Body of pancreas (tissue), 4 donors: ENCODE measurements around the gene SLC35C1. TPM values are rescaled to one million over a fixed set of nuclear protein-coding genes. Genes with fewer than 3 reads are reported as not detected.

Source experiments
- ATAC-seq: fragments of 150-250 bp; one replicate; pipeline ENCODE4 v1.9.1; 2016
- DNase-seq, 4 donors: peaks; one replicate each; pipeline ENCODE4 v3.0.0-alpha.2; 2019
- H3K27ac ChIP-seq, 4 donors: fragments of 200-600 bp; sonication (generic); 1 replicate in 3 of 4; 2 replicates in 1 of 4; pipeline versions ENCODE4 v1.5.1 to v1.6.1; 2016 to 2019; ENCODE audit warnings: mild to moderate bottlenecking in 1 of 4, mixed read lengths in 1 of 4, moderate library complexity in 1 of 4
- H3K27me3 ChIP-seq, 2 donors: fragments of 200-600 bp; sonication (generic); one replicate each; pipeline ENCODE4 v1.6.0; 2016; ENCODE audit warnings: mild to moderate bottlenecking in 1 of 2
- H3K36me3 ChIP-seq, 2 donors: fragments of 200-600 bp; sonication (generic); replicated peaks in 1 of 2; 2 replicates each; pipeline ENCODE4 v1.5.1; 2016; ENCODE audit warnings: low read depth in 2 of 2; ENCODE audit not compliant: insufficient read depth in 1 of 2
- H3K4me1 ChIP-seq: fragments of 200-600 bp; sonication (generic); one replicate; pipeline ENCODE4 v1.6.0; 2016
- H3K4me3 ChIP-seq, 2 donors: fragments of 200-600 bp; sonication (generic); 1 replicate in 1 of 2; 2 replicates in 1 of 2; pipeline ENCODE4 v1.5.1; 2016 to 2019
- H3K9me3 ChIP-seq, 3 donors: fragments of 200-600 bp; sonication (generic); 1 replicate in 2 of 3; 2 replicates in 1 of 3; pipeline ENCODE4 v1.5.1; 2016
- POLR2A ChIP-seq, 3 donors: fragments of 450-650 bp; IDR thresholded peaks; one replicate each; pipeline ENCODE4 v1.6.1; 2016; ENCODE audit warnings: antibody characterized with exemption in 3 of 3, mild to moderate bottlenecking in 2 of 3
- WGBS, 2 donors: methylation state at CpG; one replicate each; pipeline ENCODE4 v1.1.5; 2017; 5-methylcytosine and 5-hydroxymethylcytosine counted together
- intact Hi-C: fragments of 100-400 bp; cut with DNase I; formaldehyde crosslinking; loops from one replicate; pipeline ENCODE4 v1.15.1; 2023
- total RNA-seq, 2 donors: library from RNA; depleted of rRNA; stranded (reverse); fragments of >200 nt; gene quantifications; one replicate each; pipeline ENCODE4 v1.1.0, GENCODE V29; 2016
- TF ChIP-seq, protein P1 (sequence below), 7 experiments: fragments of 450-650 bp in 4 of 7; fragments of 200-600 bp in 3 of 7; sonication (generic) in 3 of 7; IDR thresholded peaks; one replicate each; pipeline ENCODE4 v1.5.1; 2016 to 2019; ENCODE audit warnings: antibody characterized with exemption in 7 of 7

The SLC35C1 gene
- total RNA-seq = 10 to 100 TPM; 11.2 to 22.7 TPM

DNA sequence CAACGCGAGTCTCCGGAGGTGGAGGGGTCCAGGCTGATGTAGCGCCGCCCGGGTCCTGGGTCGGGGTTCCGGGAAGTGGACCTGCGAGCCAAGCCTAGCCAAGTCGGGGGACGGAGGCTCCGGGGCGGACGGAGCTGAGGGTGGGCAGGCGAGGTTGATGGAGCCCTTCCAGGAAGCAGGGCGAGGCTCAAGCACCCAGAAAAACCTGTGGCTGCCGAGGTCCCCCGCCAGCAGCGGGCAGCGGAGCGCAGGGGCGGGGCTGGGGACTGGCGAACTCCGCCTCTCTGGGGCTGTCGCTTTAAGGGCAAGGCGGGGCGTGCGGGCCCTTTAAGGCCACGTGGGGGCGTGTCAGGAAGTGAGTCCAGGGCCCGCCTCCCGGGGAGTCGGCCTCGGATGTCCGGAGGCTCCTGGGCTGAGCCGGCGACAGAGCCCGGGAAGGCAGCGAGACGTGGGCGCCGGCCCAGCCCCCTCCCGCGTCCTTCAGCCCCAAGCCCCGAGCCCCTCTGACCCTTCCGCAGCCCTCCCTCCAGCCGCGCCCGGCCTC lies at the start of gene SLC35C1:
Gene SLC35C1, plus strand, starts transcription at position 389 of the 544 bp plus-strand sequence. CDS start 653 bp downstream, outside the sequence.
- TF ChIP-seq, protein P1, sequence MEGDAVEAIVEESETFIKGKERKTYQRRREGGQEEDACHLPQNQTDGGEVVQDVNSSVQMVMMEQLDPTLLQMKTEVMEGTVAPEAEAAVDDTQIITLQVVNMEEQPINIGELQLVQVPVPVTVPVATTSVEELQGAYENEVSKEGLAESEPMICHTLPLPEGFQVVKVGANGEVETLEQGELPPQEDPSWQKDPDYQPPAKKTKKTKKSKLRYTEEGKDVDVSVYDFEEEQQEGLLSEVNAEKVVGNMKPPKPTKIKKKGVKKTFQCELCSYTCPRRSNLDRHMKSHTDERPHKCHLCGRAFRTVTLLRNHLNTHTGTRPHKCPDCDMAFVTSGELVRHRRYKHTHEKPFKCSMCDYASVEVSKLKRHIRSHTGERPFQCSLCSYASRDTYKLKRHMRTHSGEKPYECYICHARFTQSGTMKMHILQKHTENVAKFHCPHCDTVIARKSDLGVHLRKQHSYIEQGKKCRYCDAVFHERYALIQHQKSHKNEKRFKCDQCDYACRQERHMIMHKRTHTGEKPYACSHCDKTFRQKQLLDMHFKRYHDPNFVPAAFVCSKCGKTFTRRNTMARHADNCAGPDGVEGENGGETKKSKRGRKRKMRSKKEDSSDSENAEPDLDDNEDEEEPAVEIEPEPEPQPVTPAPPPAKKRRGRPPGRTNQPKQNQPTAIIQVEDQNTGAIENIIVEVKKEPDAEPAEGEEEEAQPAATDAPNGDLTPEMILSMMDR (IDR thresholded peaks at IDR 0.05) = peak in 3 of 7 experiments; percentile 26 to 39 (median 31)
- peak; percentile 73 to 87 (median 84) for TF ChIP-seq POLR2A (IDR thresholded peaks at IDR 0.05)
- DNase-seq = peak; percentile 98 to 99 (median 98)
- Histone ChIP-seq H3K27ac (peak within 1 kb of the TSS; percentile 86 to 95 (median 91)), H3K4me1 (peaks cover 40% of the 10 kb centered on the region), H3K9me3 (no peaks in the 10 kb centered on the region), H3K27me3 (no peaks in the 10 kb centered on the region), H3K36me3 (no peaks in the 10 kb centered on the region), H3K4me3 (peak within 1 kb of the TSS; percentile 59 to 72)
- WGBS, 2 donors = 1% methylated on average over 15 to 38 of the region's 49 CpGs
- peak; percentile 93 for ATAC-seq
- intact Hi-C loops = no loop called here

DNA sequence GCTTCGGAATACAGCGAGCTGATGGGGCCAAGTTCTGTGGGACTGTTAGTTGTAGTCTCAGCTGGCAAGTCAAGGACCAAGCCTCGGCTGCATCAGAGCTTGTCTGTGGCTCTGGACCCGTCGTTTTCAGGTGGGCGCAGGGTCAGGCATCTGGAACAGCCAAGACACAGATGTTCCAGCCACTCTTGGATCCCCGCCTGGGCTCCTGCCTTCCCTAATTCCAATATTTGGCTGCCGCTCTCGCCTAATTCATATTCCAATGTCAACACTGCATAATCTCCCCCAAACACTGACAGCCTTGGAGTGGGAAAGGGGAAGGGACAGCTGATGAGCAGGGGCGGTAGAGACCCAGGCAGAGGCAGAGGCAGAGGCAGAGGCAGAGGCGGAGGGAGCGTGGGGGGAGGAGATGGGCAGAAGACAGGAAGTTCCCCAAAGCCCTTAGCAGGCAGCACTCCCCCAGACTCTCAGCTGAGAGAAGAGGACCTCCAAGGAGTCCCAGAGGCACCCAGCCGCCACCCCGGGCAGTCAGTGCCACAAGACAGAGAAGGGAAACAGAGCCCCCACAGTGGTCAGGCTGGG lies 49.6 kb upstream of the SLC35C1 start:
- intact Hi-C loops = no loop called here
- TF ChIP-seq POLR2A (IDR thresholded peaks at IDR 0.05) = no peak
- TF ChIP-seq, protein P1 (IDR thresholded peaks at IDR 0.05) = no peak
- H3K27ac ChIP-seq = peak overlapping the region in 3 of 4 donors; percentile 57 to 84 (median 79)
- WGBS, 2 donors = 50% methylated on average over 10 to 14 of the region's 14 CpGs
- H3K27me3 ChIP-seq = no peaks in the 10 kb centered on the region
- no peaks in the 10 kb centered on the region for H3K9me3 ChIP-seq
- no peaks in the 10 kb centered on the region for H3K36me3 ChIP-seq
- H3K4me3 ChIP-seq = no peak overlapping the region
- DNase-seq (peak in 1 of 4 donors; percentile 12), ATAC-seq (no peak)
- peaks cover 27% of the 10 kb centered on the region for H3K4me1 ChIP-seq

DNA sequence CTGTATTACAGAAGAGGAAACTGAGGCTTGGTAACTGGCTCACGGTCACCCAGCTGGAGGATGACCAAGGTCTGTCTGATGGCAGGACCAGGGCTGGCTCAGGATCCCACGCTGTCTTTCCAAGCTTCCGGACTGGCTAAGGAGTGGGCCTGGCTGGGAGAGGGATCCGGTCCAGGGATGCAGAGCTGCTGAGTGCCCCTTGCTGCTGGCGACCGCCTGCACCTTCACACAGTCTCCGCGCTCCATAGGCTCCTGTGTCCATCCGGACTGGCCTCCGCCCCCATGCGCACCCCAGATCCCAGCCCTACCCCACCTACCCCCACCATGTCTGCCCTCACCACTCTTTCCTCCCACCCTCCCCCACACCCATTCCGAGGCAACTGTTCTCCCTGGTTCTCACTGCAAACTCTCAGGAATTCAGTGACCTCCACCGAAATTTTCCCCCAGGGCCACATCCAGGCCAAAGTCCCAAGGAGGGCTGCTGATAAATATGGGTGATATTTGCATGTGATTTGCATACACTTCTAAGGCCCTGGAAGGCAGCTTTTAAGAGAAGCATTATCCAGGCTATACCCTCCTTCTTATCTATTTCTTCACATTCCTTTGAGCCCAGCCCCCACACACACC lies 48.5 kb upstream of the SLC35C1 start:
- intact Hi-C loops = no loop called here
- no peaks in the 10 kb centered on the region for H3K27me3 ChIP-seq
- TF ChIP-seq POLR2A (IDR thresholded peaks at IDR 0.05) = no peak
- TF ChIP-seq, protein P1 (IDR thresholded peaks at IDR 0.05) = no peak
- no peaks in the 10 kb centered on the region for H3K36me3 ChIP-seq
- WGBS, 2 donors = 51 to 78% methylated on average over 2 to 13 of the region's 13 CpGs
- H3K4me3 ChIP-seq = no peak overlapping the region
- no peak overlapping the region for H3K27ac ChIP-seq
- H3K9me3 ChIP-seq = no peaks in the 10 kb centered on the region
- peaks cover 27% of the 10 kb centered on the region for H3K4me1 ChIP-seq
- no peak for DNase-seq
- ATAC-seq = no peak

DNA sequence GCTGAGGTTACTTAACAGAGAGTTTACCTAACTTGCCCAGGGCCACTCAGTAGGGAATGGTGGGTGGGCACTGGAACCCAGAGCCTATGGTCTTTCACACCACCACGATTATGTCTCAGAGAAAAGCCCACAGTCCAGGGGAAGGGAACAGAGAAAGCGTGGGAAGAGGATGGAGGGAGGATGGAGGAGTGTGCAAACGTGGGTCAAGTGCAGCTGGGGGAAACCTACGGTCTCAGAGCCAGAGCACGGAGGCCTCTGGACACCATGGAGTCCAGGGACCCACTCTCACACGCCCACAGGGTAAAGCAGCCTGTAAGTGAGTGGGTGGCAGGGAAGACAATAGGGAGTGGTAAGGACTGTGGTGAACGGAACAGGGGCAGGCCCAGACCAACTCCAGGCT lies 47.3 kb upstream of the SLC35C1 start:
- Histone ChIP-seq H3K36me3 (no peaks in the 10 kb centered on the region), H3K9me3 (no peaks in the 10 kb centered on the region), H3K27me3 (no peaks in the 10 kb centered on the region), H3K4me3 (no peak overlapping the region), H3K27ac (no peak overlapping the region), H3K4me1 (peaks cover 27% of the 10 kb centered on the region)
- 65 to 68% methylated on average over 7 of the region's 7 CpGs for WGBS, 2 donors
- DNase-seq = no peak
- TF ChIP-seq, protein P1 (IDR thresholded peaks at IDR 0.05) = no peak
- no peak for TF ChIP-seq POLR2A (IDR thresholded peaks at IDR 0.05)
- intact Hi-C loops = no loop called here
- ATAC-seq = no peak
